GM21723 (cell line): ENCODE measurements around the gene USP4.
"Not testable (repeated sequence)": the region's sequence is repeated elsewhere in the genome, so short reads cannot be mapped to it uniquely, and the experiment has no call there.

ENCODE experiments used
- ATAC-seq: cut with Tn5 transposase; IDR thresholded peaks from one replicate; pipeline ENCODE4 v1.9.1; 2021; ENCODE audit warnings: mild to moderate bottlenecking, moderate library complexity; ENCODE audit not compliant: unreplicated experiment

The USP4 gene

GRCh38 chr3:49255718-49256511 lies 83.9 kb downstream of the USP4 start:
- ATAC-seq = no peak

DNA sequence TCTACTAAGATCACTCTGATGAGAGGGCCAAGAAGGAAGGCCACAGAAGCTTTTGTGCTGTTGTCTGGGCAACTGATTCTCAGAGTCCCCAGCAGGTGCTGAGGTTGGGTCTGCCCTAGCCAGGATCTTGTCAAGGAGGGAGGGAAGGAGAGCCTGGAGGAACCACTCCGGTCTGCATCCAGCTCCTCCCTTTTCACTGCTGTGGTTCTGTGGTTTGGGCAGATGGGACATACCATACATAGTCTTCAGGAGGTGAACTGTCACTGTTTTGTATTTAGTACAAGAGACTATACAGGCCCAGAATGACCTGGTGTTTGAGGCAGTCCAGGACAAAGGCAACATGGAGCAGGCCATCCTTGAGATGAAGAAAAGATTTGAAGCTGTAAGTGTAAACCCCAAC lies 84.7 kb downstream of the USP4 start:
- no peak for ATAC-seq

DNA sequence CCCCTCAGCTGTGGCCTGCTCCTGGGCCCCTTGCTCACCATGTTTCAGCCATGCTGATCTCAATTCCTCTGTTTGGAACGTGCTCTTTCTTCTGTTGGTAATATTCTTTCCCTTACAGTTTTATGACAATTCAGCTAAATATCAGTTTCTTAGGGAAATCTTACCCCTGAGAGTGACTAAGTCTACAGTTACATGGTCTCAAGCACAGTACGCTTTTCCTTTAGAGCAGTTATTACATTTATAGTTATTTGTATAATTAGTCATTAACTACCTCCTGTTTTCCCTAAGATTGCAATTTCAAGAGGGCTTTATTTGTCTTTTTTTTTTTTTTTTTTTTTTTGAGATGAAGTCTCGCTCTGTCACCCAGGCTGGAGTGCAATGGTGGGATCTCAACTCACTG lies 86.3 kb downstream of the USP4 start:
- ATAC-seq = no peak

GRCh38 chr3:49248840-49249227 lies 91.0 kb downstream of the USP4 start:
- peak; percentile 55 for ATAC-seq

DNA sequence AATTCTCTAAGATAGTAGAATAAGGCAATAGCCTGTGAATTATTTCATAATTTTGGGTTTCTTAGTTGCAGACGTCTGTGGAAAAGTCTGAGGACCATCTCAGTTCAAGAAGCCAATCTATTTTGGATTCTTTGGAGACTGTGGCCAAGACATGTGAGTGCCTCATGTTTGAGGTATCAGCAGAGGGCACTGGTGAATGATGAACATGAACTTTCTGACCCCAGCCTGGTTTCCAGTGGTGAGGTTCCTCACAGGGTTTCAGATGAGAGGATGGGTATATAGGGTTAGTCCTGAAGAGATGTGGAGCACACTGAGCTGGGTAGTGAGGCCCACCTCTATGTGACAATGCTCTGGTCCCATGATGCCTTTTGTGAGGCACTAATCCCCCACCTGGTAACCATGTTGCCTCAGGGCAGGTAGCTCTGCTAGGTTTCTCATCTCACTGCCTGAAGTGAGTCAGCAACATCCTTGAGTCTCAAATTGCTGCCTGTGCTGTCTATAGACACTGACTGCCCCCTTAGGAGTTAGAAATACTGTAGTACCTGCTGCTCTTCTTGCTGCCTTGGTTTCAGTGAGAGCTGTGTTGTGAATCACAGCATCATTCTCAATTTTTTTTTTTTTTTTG lies 95.2 kb downstream of the USP4 start:
- no peak for ATAC-seq

GRCh38 chr3:49240091-49240490 lies 99.8 kb downstream of the USP4 start:
- ATAC-seq = not testable (repeated sequence)

DNA sequence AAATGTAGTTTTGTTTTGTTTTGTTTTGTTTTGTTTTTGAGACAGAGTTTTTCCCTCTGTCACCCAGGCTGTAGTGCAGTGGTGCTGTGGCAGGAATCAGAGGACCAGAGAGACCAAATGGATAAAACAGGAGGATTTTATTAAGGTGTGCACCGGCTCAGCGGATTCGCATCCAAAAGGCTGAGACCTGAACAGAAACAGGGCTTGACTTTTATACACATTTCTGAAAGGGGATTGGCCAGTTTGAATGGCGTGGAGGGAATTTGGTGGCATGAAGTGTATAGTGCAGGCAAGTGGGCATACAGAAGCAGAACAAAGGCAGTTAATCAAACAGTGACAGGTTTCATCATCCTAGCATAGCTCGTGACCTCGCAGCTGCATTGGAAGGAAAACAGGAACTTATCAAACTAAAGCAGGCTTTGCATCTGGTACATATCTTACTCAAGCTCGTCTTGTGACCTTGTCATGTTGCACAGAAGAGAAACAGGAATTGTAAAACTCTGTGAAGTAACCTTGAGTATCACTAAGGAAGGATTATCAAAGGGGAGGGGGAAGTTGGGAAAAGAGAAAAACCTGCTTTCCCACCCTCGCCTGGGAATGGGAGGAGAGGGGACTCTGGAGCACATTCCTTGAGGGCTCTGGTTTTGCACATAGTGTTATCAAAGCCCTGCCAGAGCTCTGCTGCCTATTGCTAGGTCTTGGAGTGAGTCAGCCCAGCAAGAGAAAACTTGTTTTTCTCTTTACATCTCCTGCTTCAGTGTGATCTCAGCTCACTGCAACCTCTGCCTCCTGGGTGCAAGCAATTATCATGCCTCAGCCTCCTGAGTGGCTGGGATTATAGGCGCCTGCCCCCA lies 101.4 kb downstream of the USP4 start:
- no peak for ATAC-seq

- ATAC-seq = no peak
These were observed 102.5 kb downstream of the USP4 start for GRCh38 chr3:49237344-49237743.

- ATAC-seq = no peak
These were observed 103.6 kb downstream of the USP4 start for GRCh38 chr3:49236226-49236625.

DNA sequence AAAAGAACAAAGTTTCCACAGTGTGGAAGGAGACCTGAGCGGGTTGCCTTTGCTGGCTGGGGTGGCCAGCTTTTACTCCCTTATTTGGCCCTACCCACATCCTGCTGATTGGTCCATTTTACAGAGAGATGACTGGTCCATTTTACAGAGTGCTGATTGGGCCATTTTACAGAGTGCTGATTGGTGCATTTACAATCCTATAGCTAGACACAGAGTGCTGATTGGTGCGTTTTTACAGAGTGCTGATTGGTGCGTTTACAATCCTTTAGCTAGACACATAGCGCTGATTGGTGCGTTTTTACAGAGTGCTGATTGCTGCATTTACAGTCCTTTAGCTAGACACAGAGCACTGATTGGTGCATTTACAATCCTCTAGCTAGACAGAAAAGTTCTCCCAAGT lies 111.0 kb downstream of the USP4 start:
- ATAC-seq = not testable (repeated sequence)
